Measurements from ENCODE around the gene CEBPG. TPM values are rescaled to one million over a fixed set of nuclear protein-coding genes. Genes with fewer than 3 reads are reported as not detected.
A peak's percentile ranks its signal among the peaks of the same experiment; 100 is the strongest.

The CEBPG gene
- total and polyA plus RNA-seq, 5 experiments from 2014 or later = 4.5 to 30.0 (median 9.3) TPM

- DNase-seq (peak in 1 of 10 donors; percentile 50), ATAC-seq (no peak)
- POLR2A ChIA-PET = no interaction called here
- H3K9me3 Mint-ChIP-seq = no peaks in the 10 kb centered on the region
- peaks cover 0 to 4% (median 2%) of the 10 kb centered on the region in 3 donors for H3K36me3 Mint-ChIP-seq
- no peak overlapping the region for H3K27ac Mint-ChIP-seq
- H3K4me1 Mint-ChIP-seq = no peaks in the 10 kb centered on the region
- no peaks in the 10 kb centered on the region for H3K27me3 Mint-ChIP-seq
- no peak overlapping the region for H3K4me3 Mint-ChIP-seq
These were observed 36.6 kb downstream of the CEBPG start for GRCh38 chr19:33409906-33410685.

- Mint-ChIP-seq H3K27ac (no peak overlapping the region), H3K36me3 (peaks cover 0 to 4% (median 2%) of the 10 kb centered on the region in 3 donors), H3K9me3 (no peaks in the 10 kb centered on the region), H3K27me3 (no peaks in the 10 kb centered on the region), H3K4me1 (peaks cover 0 to 1% (median 0%) of the 10 kb centered on the region in 4 donors), H3K4me3 (no peak overlapping the region)
- ATAC-seq (no peak), DNase-seq (peak in 1 of 10 donors; percentile 38)
- POLR2A ChIA-PET = no interaction called here
These were observed 37.4 kb downstream of the CEBPG start for GRCh38 chr19:33410915-33411401.

GRCh38 chr19:33411621-33412180 lies 38.2 kb downstream of the CEBPG start:
- POLR2A ChIA-PET = no interaction called here
- no peak for ATAC-seq
- peaks cover 2 to 9% (median 4%) of the 10 kb centered on the region in 4 donors for H3K4me1 Mint-ChIP-seq
- H3K4me3 Mint-ChIP-seq = no peak overlapping the region
- no peaks in the 10 kb centered on the region for H3K27me3 Mint-ChIP-seq
- DNase-seq = peak in 1 of 10 donors; percentile 22
- H3K9me3 Mint-ChIP-seq = no peaks in the 10 kb centered on the region
- peaks cover 0 to 4% (median 2%) of the 10 kb centered on the region in 3 donors for H3K36me3 Mint-ChIP-seq
- no peak overlapping the region for H3K27ac Mint-ChIP-seq

GRCh38 chr19:33412601-33413425 lies 39.3 kb downstream of the CEBPG start:
- H3K36me3 Mint-ChIP-seq = peaks cover 0 to 4% (median 2%) of the 10 kb centered on the region in 3 donors
- no peak overlapping the region for H3K4me3 Mint-ChIP-seq
- ATAC-seq (no peak), DNase-seq (no peak)
- POLR2A ChIA-PET = no interaction called here
- no peak overlapping the region for H3K27ac Mint-ChIP-seq
- H3K9me3 Mint-ChIP-seq = no peaks in the 10 kb centered on the region
- no peaks in the 10 kb centered on the region for H3K27me3 Mint-ChIP-seq
- H3K4me1 Mint-ChIP-seq = peaks cover 2 to 11% (median 7%) of the 10 kb centered on the region in 4 donors

- Mint-ChIP-seq H3K4me3 (no peak overlapping the region), H3K27me3 (no peaks in the 10 kb centered on the region), H3K9me3 (no peaks in the 10 kb centered on the region), H3K36me3 (peaks cover 0 to 4% (median 2%) of the 10 kb centered on the region in 3 donors), H3K4me1 (peaks cover 2 to 11% (median 7%) of the 10 kb centered on the region in 4 donors), H3K27ac (no peak overlapping the region)
- POLR2A ChIA-PET = no interaction called here
- ATAC-seq (no peak), DNase-seq (no peak)
These were observed 39.9 kb downstream of the CEBPG start for GRCh38 chr19:33413426-33413725.

- H3K36me3 Mint-ChIP-seq = peaks cover 0 to 4% (median 2%) of the 10 kb centered on the region in 3 donors
- H3K4me1 Mint-ChIP-seq = peaks cover 2 to 11% (median 7%) of the 10 kb centered on the region in 4 donors
- H3K4me3 Mint-ChIP-seq = no peak overlapping the region
- no peaks in the 10 kb centered on the region for H3K27me3 Mint-ChIP-seq
- H3K9me3 Mint-ChIP-seq = no peaks in the 10 kb centered on the region
- no peak for ATAC-seq
- no peak for DNase-seq
- POLR2A ChIA-PET = no interaction called here
- no peak overlapping the region for H3K27ac Mint-ChIP-seq
These were observed 40.6 kb downstream of the CEBPG start for GRCh38 chr19:33413868-33414666.

GRCh38 chr19:33414667-33415605 lies 41.4 kb downstream of the CEBPG start:
- POLR2A ChIA-PET = no interaction called here
- Mint-ChIP-seq H3K36me3 (peaks cover 0 to 4% (median 2%) of the 10 kb centered on the region in 3 donors), H3K9me3 (no peaks in the 10 kb centered on the region), H3K4me1 (peaks cover 2 to 11% (median 7%) of the 10 kb centered on the region in 4 donors), H3K27ac (peak overlapping the region in 1 of 10 donors; percentile 31), H3K27me3 (no peaks in the 10 kb centered on the region), H3K4me3 (no peak overlapping the region)
- ATAC-seq (no peak), DNase-seq (no peak)

- Mint-ChIP-seq H3K9me3 (no peaks in the 10 kb centered on the region), H3K36me3 (no peaks in the 10 kb centered on the region), H3K4me1 (peaks cover 2 to 11% (median 7%) of the 10 kb centered on the region in 4 donors), H3K27me3 (no peaks in the 10 kb centered on the region), H3K4me3 (peak overlapping the region; percentile 58 to 83 (median 68)), H3K27ac (peak overlapping the region in 5 of 10 donors; percentile 22 to 84 (median 39))
- ATAC-seq (peak; percentile 84 to 92), DNase-seq (peak; percentile 40 to 84 (median 56))
- POLR2A ChIA-PET = no interaction called here
These were observed 43.1 kb downstream of the CEBPG start for GRCh38 chr19:33416307-33417215.

GRCh38 chr19:33417751-33418150 lies 44.2 kb downstream of the CEBPG start:
- H3K4me3 Mint-ChIP-seq = no peak overlapping the region
- DNase-seq (no peak), ATAC-seq (no peak)
- H3K27ac Mint-ChIP-seq = no peak overlapping the region
- H3K27me3 Mint-ChIP-seq = no peaks in the 10 kb centered on the region
- H3K9me3 Mint-ChIP-seq = no peaks in the 10 kb centered on the region
- H3K36me3 Mint-ChIP-seq = no peaks in the 10 kb centered on the region
- POLR2A ChIA-PET = no interaction called here
- peaks cover 2 to 11% (median 7%) of the 10 kb centered on the region in 4 donors for H3K4me1 Mint-ChIP-seq

- Mint-ChIP-seq H3K4me1 (peaks cover 2 to 11% (median 7%) of the 10 kb centered on the region in 4 donors), H3K4me3 (no peak overlapping the region), H3K27ac (no peak overlapping the region), H3K9me3 (no peaks in the 10 kb centered on the region), H3K36me3 (no peaks in the 10 kb centered on the region), H3K27me3 (no peaks in the 10 kb centered on the region)
- peak in 1 of 10 donors; percentile 45 for DNase-seq
- no peak for ATAC-seq
- POLR2A ChIA-PET = no interaction called here
These were observed 45.0 kb downstream of the CEBPG start for GRCh38 chr19:33418461-33418860.

Data from naive thymus-derived CD8-positive, alpha-beta T cell (primary cell).